GM19455 (cell line): ENCODE data around the gene ERMAP.
"Not testable (repeated sequence)": the region's sequence is repeated elsewhere in the genome, so short reads cannot be mapped to it uniquely, and the experiment has no call there.

Experiments
- ATAC-seq: cut with Tn5 transposase; IDR thresholded peaks from one replicate; pipeline ENCODE4 v1.9.1; 2021; ENCODE audit not compliant: unreplicated experiment

Gene ERMAP

DNA sequence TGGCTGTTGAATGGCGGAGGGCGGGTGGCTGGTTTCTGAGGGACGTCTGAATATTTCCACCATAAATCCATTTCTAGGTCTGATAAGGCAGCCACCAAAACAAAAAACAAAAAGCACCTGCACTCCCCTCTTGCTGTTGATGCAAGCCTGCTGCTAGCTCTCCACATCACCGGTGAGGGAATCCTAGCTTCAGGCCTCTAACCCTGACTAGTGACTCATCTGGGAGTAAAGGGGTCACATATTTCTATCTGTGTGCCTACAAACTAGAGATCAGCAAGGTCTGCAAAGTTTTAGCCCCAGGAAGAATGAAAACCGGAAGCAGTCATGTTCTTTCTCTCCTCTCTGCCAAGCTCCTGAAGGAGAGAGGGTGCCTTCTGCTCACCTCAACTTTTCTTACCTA, 10.3 kb upstream of the ERMAP start:
- ATAC-seq = no peak

- no peak for ATAC-seq
Observed at GRCh38 chr1:42807056-42807668, 9.8 kb upstream of the ERMAP start.

GRCh38 chr1:42814815-42815214, 2.1 kb upstream of the ERMAP start:
- ATAC-seq = not testable (repeated sequence)

- no peak for ATAC-seq
Observed at GRCh38 chr1:42815941-42816584, 859 bp upstream of the ERMAP start.

DNA sequence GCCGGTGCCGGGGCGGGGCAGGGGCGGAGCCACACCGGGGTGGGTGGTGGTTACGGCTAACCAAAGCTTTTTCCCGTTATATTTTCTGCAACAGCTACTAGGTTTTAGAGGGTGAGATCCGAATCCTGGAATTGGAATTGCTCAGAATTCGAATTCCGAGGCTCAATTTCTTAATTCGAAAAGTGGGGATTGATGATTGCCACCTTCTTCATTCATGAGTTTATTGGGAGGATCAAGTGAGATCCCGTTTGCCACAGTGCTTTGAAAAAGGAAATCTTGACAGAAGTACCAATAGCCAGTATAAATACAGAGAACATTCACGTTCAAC, 482 bp downstream of the ERMAP start:
- ATAC-seq = peak; percentile 6

GRCh38 chr1:42817976-42818375, 1.1 kb downstream of the ERMAP start:
- ATAC-seq = no peak

DNA sequence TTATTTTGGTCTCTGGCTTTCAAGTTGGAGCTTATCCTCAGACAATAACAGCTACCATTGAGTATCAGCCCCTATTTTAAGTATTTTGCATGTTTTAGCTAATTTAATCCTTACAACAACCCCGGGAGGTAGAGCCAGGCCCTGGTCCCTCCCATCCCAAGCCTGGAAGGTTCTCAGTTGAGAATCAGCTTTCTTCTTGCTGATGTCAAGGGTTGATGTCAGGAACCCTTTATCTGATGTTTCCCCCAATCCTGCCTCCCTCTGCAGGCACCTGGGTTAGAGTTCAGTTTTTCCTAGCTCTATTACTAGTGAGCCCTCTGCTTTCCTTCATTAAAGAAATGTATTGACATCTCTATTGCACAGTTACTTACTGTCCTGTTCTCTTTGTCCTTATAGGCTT, 3.9 kb downstream of the ERMAP start:
- no peak for ATAC-seq

- no peak for ATAC-seq
Observed at GRCh38 chr1:42821690-42822089, 4.8 kb downstream of the ERMAP start.

- ATAC-seq = no peak
Observed at GRCh38 chr1:42822800-42823392, 6.0 kb downstream of the ERMAP start.

DNA sequence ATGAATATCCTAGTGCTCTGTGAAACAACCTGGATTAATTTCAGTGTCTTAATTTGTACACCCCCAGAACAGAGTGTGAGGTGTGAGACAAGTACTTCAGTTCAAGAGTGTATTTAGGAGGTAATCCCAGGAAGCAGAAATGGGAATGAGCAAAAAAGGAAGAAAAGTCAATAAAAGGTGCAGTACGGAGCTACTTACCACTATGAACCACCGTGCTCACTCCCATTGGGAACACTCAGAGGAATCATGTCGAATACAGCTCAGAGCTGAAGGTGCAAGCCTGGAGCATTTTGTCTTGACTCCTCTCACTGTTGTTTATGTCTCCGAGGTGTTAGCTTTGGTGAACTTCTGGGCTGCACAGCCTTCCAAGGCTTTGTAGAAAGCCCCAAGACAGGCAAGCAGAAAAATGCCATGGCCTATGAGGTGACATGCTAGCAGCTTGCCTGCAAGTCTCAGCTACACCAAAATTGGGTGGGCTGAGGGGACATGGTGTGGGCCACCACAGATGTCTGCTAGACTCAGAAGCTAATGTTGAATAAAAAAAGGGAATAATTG, 7.6 kb downstream of the ERMAP start:
- no peak for ATAC-seq

DNA sequence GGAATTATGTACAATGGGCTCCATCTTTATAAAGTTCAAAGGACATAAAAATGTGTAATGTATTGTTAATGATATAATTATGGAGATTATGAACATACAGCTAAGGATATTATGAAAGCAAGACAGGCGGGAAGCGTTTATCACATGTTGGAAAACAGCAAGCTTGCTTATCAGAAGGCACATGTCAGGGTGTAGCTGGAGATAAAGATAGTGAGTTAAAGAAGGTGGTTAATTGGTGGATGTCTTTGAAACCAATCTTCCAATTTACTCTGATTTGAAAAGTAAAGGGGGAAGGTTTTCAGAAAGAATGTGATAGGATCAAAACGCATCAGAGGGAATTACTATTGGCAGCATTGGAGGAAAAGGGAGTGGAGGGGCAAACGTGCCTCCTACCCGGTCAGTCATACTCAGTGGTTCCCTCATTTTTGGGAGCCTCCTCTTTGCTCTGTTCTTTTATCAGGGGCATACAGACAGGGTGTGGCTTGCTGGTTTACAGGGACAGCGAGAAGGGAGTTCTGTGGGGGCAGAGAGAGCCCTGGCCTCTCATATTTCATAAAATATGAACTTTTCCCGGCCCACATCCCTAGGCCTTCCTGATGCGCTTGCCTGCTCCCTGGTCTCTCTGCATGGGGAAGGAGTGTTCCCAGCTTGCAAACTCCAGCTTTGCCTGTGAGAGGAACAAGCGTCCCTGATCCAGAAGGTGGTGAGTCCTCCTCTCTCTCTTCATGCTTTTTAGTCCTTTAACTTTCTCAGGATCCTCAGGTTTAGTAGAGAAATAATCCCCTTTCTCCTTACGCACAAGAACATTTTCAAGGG, 8.3 kb downstream of the ERMAP start:
- no peak for ATAC-seq

DNA sequence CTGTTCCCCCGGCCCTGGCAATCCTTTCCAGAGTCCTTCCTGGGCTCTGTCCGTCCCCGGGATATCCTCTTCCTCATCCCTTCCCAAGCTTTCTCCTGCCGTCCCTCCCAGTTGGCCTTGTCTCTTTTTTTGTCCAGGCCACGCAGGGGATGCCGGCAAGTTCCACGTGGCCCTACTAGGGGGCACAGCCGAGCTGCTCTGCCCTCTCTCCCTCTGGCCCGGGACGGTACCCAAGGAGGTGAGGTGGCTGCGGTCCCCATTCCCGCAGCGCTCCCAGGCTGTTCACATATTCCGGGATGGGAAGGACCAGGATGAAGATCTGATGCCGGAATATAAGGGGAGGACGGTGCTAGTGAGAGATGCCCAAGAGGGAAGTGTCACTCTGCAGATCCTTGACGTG, 13.7 kb downstream of the ERMAP start:
- no peak for ATAC-seq

DNA sequence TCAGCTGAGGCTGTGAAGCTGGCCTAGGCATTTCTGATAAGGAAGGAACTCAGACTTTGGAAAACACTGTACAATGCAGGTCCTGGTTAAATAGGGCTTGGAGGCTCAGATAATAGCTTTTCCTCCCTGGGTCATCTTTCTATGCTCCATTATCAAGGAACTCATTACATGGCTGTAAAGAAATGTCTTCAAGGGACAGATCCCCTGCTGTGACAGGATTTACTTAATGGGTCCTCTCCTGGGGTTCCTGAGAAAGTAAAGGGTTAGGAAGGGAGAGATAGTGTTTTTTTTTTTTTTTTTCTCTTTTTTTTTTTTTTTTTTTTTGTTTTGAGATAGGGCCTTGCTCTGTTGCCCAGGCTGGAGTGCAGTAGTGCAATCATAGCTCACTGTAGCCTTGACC, 14.4 kb downstream of the ERMAP start:
- ATAC-seq = no peak

DNA sequence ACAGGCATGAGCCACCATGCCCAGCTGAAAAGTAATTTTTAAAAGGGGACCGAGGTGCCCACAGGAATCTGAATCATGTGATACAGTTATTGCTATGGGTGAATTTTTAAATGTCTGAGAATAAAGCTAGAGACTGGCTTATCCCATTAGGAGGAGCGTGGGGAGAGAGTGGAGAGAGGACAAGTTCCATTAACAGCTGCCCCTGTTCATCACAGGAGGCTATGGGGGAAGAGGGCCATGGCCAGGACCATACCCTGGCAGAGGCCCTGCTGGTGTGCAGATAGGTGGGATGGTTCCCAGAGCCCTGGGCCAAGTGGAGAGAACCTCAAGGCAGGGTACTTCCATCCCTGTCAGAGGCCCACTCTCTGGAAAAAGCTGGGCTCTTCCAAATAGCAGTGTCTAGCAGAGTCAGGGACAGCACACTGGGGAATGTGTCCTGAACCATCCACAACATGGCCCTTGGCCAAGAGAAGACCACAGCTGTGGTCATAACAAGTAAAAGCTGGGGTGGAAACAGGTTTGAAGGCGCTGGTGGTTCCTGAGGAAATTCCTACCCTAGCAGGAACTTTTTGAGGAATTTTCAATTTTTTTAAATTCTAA, 15.8 kb downstream of the ERMAP start:
- no peak for ATAC-seq

- no peak for ATAC-seq
Observed at GRCh38 chr1:42833981-42834380, 17.1 kb downstream of the ERMAP start.

DNA sequence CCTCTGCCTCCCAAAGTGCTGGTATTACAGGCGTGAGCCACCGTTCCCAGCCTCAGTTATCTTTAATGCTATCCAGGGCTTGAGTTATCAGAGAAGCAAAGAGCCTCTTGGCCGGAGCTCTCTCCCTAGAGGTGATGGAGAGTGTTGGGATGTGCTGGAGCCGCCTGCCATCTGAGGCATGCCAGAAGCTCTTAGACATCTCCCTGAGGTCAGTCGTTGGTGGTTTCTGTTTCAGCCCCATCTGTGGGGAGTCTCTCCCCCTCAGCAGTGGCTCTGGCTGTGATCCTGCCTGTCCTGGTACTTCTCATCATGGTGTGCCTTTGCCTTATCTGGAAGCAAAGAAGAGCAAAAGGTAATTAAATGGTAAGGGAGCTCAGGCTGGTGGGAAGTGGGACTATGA, 17.9 kb downstream of the ERMAP start:
- ATAC-seq = no peak

- no peak for ATAC-seq
Observed at GRCh38 chr1:42835422-42835821, 18.5 kb downstream of the ERMAP start.

- ATAC-seq = no peak
Observed at GRCh38 chr1:42837709-42838108, 20.8 kb downstream of the ERMAP start.

DNA sequence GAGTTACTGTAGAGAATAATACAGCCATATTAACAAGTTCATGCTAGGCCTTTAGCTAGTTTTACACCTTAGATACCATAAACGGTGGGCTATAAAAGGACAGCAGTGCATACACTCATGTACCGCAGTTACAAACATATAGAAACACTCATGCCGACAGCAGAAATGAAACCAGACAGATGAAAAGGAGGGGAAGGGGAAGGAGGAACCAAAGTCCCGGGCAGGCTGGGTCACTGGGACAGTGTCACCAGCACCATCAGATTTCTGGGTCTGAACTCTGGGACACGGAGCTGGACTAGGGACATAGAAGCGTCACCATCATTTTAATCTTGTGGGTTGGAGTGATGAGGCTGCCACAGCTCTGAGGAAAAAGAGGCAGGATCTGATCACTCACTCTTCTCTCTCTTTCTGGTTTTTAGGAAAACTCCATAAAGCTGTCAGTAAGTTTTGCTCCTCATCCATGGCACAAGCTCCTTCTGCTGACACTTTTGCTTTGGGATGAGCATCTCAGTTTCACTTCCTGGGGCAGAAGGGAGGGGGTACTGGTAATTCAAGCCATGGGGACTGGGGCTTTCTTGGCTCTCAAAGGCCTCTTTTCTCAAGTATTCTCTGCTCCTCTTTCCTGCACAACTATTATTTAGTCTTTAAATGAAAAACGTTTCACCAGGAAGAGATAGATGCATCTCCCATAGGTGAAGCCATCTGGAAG, 21.7 kb downstream of the ERMAP start:
- no peak for ATAC-seq

- ATAC-seq = no peak
Observed at GRCh38 chr1:42841010-42841409, 24.1 kb downstream of the ERMAP start.
